ENCODE data around the gene TTC4. TPM values are rescaled to one million over a fixed set of nuclear protein-coding genes. Genes with fewer than 3 reads are reported as not detected.

The TTC4 gene
- total RNA-seq, 1 experiment from 2014 or later: 26.3 TPM

DNA sequence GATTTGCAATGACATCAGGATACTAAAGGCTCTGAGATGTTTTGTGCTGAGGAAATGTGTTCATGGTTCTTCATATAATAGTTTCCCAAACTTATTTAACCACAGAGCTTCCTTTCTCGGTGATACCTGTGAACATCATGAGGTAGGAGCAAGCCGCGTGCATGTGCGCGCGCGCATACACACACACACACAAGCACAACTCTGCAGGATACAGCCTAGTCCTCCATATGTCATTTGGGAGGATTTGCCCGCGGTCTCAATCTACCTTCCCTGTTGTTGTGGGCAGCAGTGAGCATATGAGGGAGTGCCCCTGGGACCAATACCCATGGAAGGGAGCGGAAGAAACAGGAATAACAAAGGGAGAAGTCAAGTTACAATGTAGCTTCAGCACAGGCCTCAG lies 12.2 kb upstream of the TTC4 start:
- DNase-seq (ENCODE audit: low read depth, low spot score): no peak
- Histone ChIP-seq H4K20me1 (ENCODE audit: insufficient read depth) (no peaks in the 10 kb centered on the region), H2AFZ (ENCODE audit: low read depth, low read length, poor library complexity, severe bottlenecking) (no peak overlapping the region), H3K9me3 (ENCODE audit: control insufficient read depth in 1 of 2, insufficient read depth in 1 of 2, low read depth in 1 of 2, low read length in 2 of 2) (no peaks in the 10 kb centered on the region), H3K9me2 (ENCODE audit: insufficient read depth) (no peaks in the 10 kb centered on the region), H3K9ac (ENCODE audit: low read length) (no peak overlapping the region), H3K36me3 (ENCODE audit: control insufficient read depth in 1 of 2, insufficient read depth in 2 of 2, low read length in 2 of 2) (no peaks in the 10 kb centered on the region), H3K27me3 (ENCODE audit: insufficient read depth, low read length) (peaks cover 21% of the 10 kb centered on the region), H3K27ac (ENCODE audit: low read depth, low read length) (no peak overlapping the region), H3K79me2 (ENCODE audit: insufficient read depth, low read length) (no peaks in the 10 kb centered on the region), H3K4me2 (ENCODE audit: low read length) (no peak overlapping the region), H3K4me1 (ENCODE audit: control insufficient read depth in 1 of 2, insufficient read depth in 2 of 2, low read length in 2 of 2) (no peaks in the 10 kb centered on the region), H3K4me3 (replicated peaks in 1 of 2; ENCODE audit: low read depth in 1 of 2, low read length in 2 of 2) (no peak overlapping the region)
- ChIA-PET RAD21 (ENCODE audit: low non-redundant PET in 1 of 2, low total read pairs in 2 of 2, uncharacterized antibody in 2 of 2, unreplicated experiment in 2 of 2) (no interaction called here), POLR2A (no interaction called here), CTCF (no interaction called here)
- intact Hi-C loops (cut with micrococcal nuclease): no loop called here
- ATAC-seq: no peak
- BruUV-seq (replicated peaks): no TSS peak
- TF ChIP-seq ZFX (IDR thresholded peaks at IDR 0.05): no peak
- no peak for TF ChIP-seq POLR2A (IDR thresholded peaks at IDR 0.05; ENCODE audit: borderline replicate concordance, extremely low read depth, insufficient read depth, insufficient read length)
- no peak for TF ChIP-seq POLR2AphosphoS5 (IDR thresholded peaks at IDR 0.05; ENCODE audit: low read depth, low read length)
- TF ChIP-seq YY1 (IDR thresholded peaks at IDR 0.05; ENCODE audit: extremely low read depth, insufficient replicate concordance, low read depth, low read length): no peak
- no peak for TF ChIP-seq CEBPB (IDR thresholded peaks at IDR 0.05; ENCODE audit: low read depth)
- TF ChIP-seq, protein P1, sequence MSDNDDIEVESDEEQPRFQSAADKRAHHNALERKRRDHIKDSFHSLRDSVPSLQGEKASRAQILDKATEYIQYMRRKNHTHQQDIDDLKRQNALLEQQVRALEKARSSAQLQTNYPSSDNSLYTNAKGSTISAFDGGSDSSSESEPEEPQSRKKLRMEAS (IDR thresholded peaks at IDR 0.05): no peak
- TF ChIP-seq EZH2phosphoT487 (IDR thresholded peaks at IDR 0.05; ENCODE audit: borderline replicate concordance): no peak
- TF ChIP-seq, protein P2, sequence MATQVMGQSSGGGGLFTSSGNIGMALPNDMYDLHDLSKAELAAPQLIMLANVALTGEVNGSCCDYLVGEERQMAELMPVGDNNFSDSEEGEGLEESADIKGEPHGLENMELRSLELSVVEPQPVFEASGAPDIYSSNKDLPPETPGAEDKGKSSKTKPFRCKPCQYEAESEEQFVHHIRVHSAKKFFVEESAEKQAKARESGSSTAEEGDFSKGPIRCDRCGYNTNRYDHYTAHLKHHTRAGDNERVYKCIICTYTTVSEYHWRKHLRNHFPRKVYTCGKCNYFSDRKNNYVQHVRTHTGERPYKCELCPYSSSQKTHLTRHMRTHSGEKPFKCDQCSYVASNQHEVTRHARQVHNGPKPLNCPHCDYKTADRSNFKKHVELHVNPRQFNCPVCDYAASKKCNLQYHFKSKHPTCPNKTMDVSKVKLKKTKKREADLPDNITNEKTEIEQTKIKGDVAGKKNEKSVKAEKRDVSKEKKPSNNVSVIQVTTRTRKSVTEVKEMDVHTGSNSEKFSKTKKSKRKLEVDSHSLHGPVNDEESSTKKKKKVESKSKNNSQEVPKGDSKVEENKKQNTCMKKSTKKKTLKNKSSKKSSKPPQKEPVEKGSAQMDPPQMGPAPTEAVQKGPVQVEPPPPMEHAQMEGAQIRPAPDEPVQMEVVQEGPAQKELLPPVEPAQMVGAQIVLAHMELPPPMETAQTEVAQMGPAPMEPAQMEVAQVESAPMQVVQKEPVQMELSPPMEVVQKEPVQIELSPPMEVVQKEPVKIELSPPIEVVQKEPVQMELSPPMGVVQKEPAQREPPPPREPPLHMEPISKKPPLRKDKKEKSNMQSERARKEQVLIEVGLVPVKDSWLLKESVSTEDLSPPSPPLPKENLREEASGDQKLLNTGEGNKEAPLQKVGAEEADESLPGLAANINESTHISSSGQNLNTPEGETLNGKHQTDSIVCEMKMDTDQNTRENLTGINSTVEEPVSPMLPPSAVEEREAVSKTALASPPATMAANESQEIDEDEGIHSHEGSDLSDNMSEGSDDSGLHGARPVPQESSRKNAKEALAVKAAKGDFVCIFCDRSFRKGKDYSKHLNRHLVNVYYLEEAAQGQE (IDR thresholded peaks at IDR 0.05; ENCODE audit: low read depth): no peak
- no peak for TF ChIP-seq SRF (IDR thresholded peaks at IDR 0.05; ENCODE audit: low read depth)
- no peak for TF ChIP-seq RAD21 (IDR thresholded peaks at IDR 0.05; ENCODE audit: low read depth)

Data from HCT116 (cell line).